Measurements from ENCODE around the gene KCNJ14.

Gene KCNJ14

GRCh38 chr19:48490981-48491792 is 35.8 kb downstream of the KCNJ14 start:
- H3K9ac ChIP-seq (ENCODE audit: low read depth, low read length): 0 out of 2 replicates have a peak overlapping the region, but pooled peaks have one; percentile 37
- H3K27me3 ChIP-seq (ENCODE audit: control insufficient read depth, insufficient read depth, low read length): no peaks in the 10 kb centered on the region
- H3K4me3 ChIP-seq (ENCODE audit: low read depth, low read length): peak overlapping the region; percentile 54
- no peaks in the 10 kb centered on the region for H3K9me3 ChIP-seq (ENCODE audit: control insufficient read depth, insufficient read depth, low read length)
- H3K36me3 ChIP-seq (ENCODE audit: control insufficient read depth, insufficient read depth, low read length): no peaks in the 10 kb centered on the region
- H3K4me1 ChIP-seq (ENCODE audit: control insufficient read depth, insufficient read depth, low read length): peaks cover 19% of the 10 kb centered on the region
- H3K27ac ChIP-seq (ENCODE audit: low read depth, low read length): peak overlapping the region; percentile 79

- peaks cover 19% of the 10 kb centered on the region for H3K4me1 ChIP-seq (ENCODE audit: control insufficient read depth, insufficient read depth, low read length)
- H3K36me3 ChIP-seq (ENCODE audit: control insufficient read depth, insufficient read depth, low read length): no peaks in the 10 kb centered on the region
- no peaks in the 10 kb centered on the region for H3K27me3 ChIP-seq (ENCODE audit: control insufficient read depth, insufficient read depth, low read length)
- no peaks in the 10 kb centered on the region for H3K9me3 ChIP-seq (ENCODE audit: control insufficient read depth, insufficient read depth, low read length)
- 0 out of 2 replicates have a peak overlapping the region, but pooled peaks have one; percentile 37 for H3K9ac ChIP-seq (ENCODE audit: low read depth, low read length)
- H3K4me3 ChIP-seq (ENCODE audit: low read depth, low read length): peak overlapping the region; percentile 54
- H3K27ac ChIP-seq (ENCODE audit: low read depth, low read length): peak overlapping the region; percentile 79
Observed at GRCh38 chr19:48491793-48492123, 36.4 kb downstream of the KCNJ14 start.

GRCh38 chr19:48492925-48493717 is 37.7 kb downstream of the KCNJ14 start:
- Histone ChIP-seq H3K27me3 (ENCODE audit: control insufficient read depth, insufficient read depth, low read length) (no peaks in the 10 kb centered on the region), H3K9ac (ENCODE audit: low read depth, low read length) (peak overlapping the region; percentile 72; the same call in 1 of the 2 replicates), H3K4me3 (ENCODE audit: low read depth, low read length) (peak overlapping the region; percentile 90), H3K27ac (ENCODE audit: low read depth, low read length) (peak overlapping the region; percentile 81), H3K36me3 (ENCODE audit: control insufficient read depth, insufficient read depth, low read length) (no peaks in the 10 kb centered on the region), H3K9me3 (ENCODE audit: control insufficient read depth, insufficient read depth, low read length) (no peaks in the 10 kb centered on the region), H3K4me1 (ENCODE audit: control insufficient read depth, insufficient read depth, low read length) (peaks cover 19% of the 10 kb centered on the region)

- Histone ChIP-seq H3K36me3 (ENCODE audit: control insufficient read depth, insufficient read depth, low read length) (no peaks in the 10 kb centered on the region), H3K9ac (ENCODE audit: low read depth, low read length) (peak overlapping the region; percentile 72; the same call in 1 of the 2 replicates), H3K27me3 (ENCODE audit: control insufficient read depth, insufficient read depth, low read length) (no peaks in the 10 kb centered on the region), H3K27ac (ENCODE audit: low read depth, low read length) (peak overlapping the region; percentile 55), H3K9me3 (ENCODE audit: control insufficient read depth, insufficient read depth, low read length) (no peaks in the 10 kb centered on the region), H3K4me3 (ENCODE audit: low read depth, low read length) (peak overlapping the region; percentile 90), H3K4me1 (ENCODE audit: control insufficient read depth, insufficient read depth, low read length) (peaks cover 19% of the 10 kb centered on the region)
Observed at GRCh38 chr19:48493718-48494401, 38.5 kb downstream of the KCNJ14 start.

GRCh38 chr19:48495396-48495795 is 40.0 kb downstream of the KCNJ14 start:
- no peak overlapping the region for H3K27ac ChIP-seq (ENCODE audit: low read depth, low read length)
- H3K9me3 ChIP-seq (ENCODE audit: control insufficient read depth, insufficient read depth, low read length): no peaks in the 10 kb centered on the region
- H3K4me3 ChIP-seq (ENCODE audit: low read depth, low read length): no peak overlapping the region
- no peak overlapping the region for H3K9ac ChIP-seq (ENCODE audit: low read depth, low read length)
- no peaks in the 10 kb centered on the region for H3K36me3 ChIP-seq (ENCODE audit: control insufficient read depth, insufficient read depth, low read length)
- peaks cover 19% of the 10 kb centered on the region for H3K4me1 ChIP-seq (ENCODE audit: control insufficient read depth, insufficient read depth, low read length)
- H3K27me3 ChIP-seq (ENCODE audit: control insufficient read depth, insufficient read depth, low read length): no peaks in the 10 kb centered on the region

- Histone ChIP-seq H3K9me3 (ENCODE audit: control insufficient read depth, insufficient read depth, low read length) (no peaks in the 10 kb centered on the region), H3K4me3 (ENCODE audit: low read depth, low read length) (no peak overlapping the region), H3K27ac (ENCODE audit: low read depth, low read length) (no peak overlapping the region), H3K36me3 (ENCODE audit: control insufficient read depth, insufficient read depth, low read length) (no peaks in the 10 kb centered on the region), H3K9ac (ENCODE audit: low read depth, low read length) (no peak overlapping the region), H3K27me3 (ENCODE audit: control insufficient read depth, insufficient read depth, low read length) (no peaks in the 10 kb centered on the region), H3K4me1 (ENCODE audit: control insufficient read depth, insufficient read depth, low read length) (peaks cover 15% of the 10 kb centered on the region)
Observed at GRCh38 chr19:48496959-48497727, 41.8 kb downstream of the KCNJ14 start.

GRCh38 chr19:48497728-48498594 is 42.6 kb downstream of the KCNJ14 start:
- H3K9me3 ChIP-seq (ENCODE audit: control insufficient read depth, insufficient read depth, low read length): no peaks in the 10 kb centered on the region
- no peaks in the 10 kb centered on the region for H3K27me3 ChIP-seq (ENCODE audit: control insufficient read depth, insufficient read depth, low read length)
- no peaks in the 10 kb centered on the region for H3K36me3 ChIP-seq (ENCODE audit: control insufficient read depth, insufficient read depth, low read length)
- no peak overlapping the region for H3K27ac ChIP-seq (ENCODE audit: low read depth, low read length)
- 0 out of 2 replicates have a peak, but pooled peaks cover 15% of the 10 kb centered on the region for H3K4me1 ChIP-seq (ENCODE audit: control insufficient read depth, insufficient read depth, low read length)
- no peak overlapping the region for H3K4me3 ChIP-seq (ENCODE audit: low read depth, low read length)
- no peak overlapping the region for H3K9ac ChIP-seq (ENCODE audit: low read depth, low read length)

GRCh38 chr19:48498595-48499311 is 43.4 kb downstream of the KCNJ14 start:
- H3K27ac ChIP-seq (ENCODE audit: low read depth, low read length): no peak overlapping the region
- no peak overlapping the region for H3K4me3 ChIP-seq (ENCODE audit: low read depth, low read length)
- 0 out of 2 replicates have a peak, but pooled peaks cover 15% of the 10 kb centered on the region for H3K4me1 ChIP-seq (ENCODE audit: control insufficient read depth, insufficient read depth, low read length)
- no peak overlapping the region for H3K9ac ChIP-seq (ENCODE audit: low read depth, low read length)
- no peaks in the 10 kb centered on the region for H3K27me3 ChIP-seq (ENCODE audit: control insufficient read depth, insufficient read depth, low read length)
- H3K9me3 ChIP-seq (ENCODE audit: control insufficient read depth, insufficient read depth, low read length): no peaks in the 10 kb centered on the region
- no peaks in the 10 kb centered on the region for H3K36me3 ChIP-seq (ENCODE audit: control insufficient read depth, insufficient read depth, low read length)

GRCh38 chr19:48499316-48500090 is 44.1 kb downstream of the KCNJ14 start:
- no peaks in the 10 kb centered on the region for H3K27me3 ChIP-seq (ENCODE audit: control insufficient read depth, insufficient read depth, low read length)
- no peak overlapping the region for H3K27ac ChIP-seq (ENCODE audit: low read depth, low read length)
- H3K4me1 ChIP-seq (ENCODE audit: control insufficient read depth, insufficient read depth, low read length): 0 out of 2 replicates have a peak, but pooled peaks cover 12% of the 10 kb centered on the region
- H3K36me3 ChIP-seq (ENCODE audit: control insufficient read depth, insufficient read depth, low read length): no peaks in the 10 kb centered on the region
- no peak overlapping the region for H3K9ac ChIP-seq (ENCODE audit: low read depth, low read length)
- no peak overlapping the region for H3K4me3 ChIP-seq (ENCODE audit: low read depth, low read length)
- no peaks in the 10 kb centered on the region for H3K9me3 ChIP-seq (ENCODE audit: control insufficient read depth, insufficient read depth, low read length)
